ENCODE results near the gene MAT2A. TPM values are rescaled to one million over a fixed set of nuclear protein-coding genes. Genes with fewer than 3 reads are reported as not detected.

The MAT2A gene
- total and polyA plus RNA-seq, 10 of the 15 experiments (the other 5 are each of a cell fraction or from before 2014, with no cell fraction given) = 97.6 to 408 (median 290) TPM

DNA sequence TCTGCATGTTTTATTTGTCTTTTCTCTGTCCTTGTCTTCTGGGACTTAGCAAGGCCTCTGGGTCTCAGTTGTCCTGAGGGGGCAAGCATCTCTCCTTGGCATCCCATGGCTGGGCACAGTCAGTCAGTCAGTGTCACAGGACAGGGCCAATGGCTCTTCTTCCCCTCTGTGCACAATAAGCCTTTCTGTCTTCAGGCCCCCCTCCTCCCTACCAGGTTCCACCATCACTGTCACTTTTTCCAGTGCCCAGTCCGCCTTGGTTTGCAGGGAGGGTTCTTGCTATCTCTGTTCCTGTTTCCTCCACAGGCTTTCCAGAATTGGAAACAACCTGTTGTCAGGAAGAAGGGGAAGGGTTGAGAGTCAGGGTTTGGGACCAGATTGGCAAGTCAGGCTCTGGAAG, 43.5 kb downstream of the MAT2A start:
- no peak for DNase-seq (ENCODE audit: low read depth, low spot score)
- no peak overlapping the region for H3K4me3 ChIP-seq
- no peak overlapping the region for H3K27ac ChIP-seq (ENCODE audit: control insufficient read depth, insufficient read depth)
- ATAC-seq = no peak
- H2AFZ ChIP-seq (ENCODE audit: control insufficient read depth, low read depth, low read length) = no peak overlapping the region
- intact Hi-C loops (cut with micrococcal nuclease; ENCODE audit: unreplicated experiment) (no loop called here), in situ Hi-C loops (cut with MboI) (no loop called here)
- SMC1A ChIA-PET (ENCODE audit: uncharacterized antibody, unreplicated experiment) = interaction anchor here (1.4 kb wide), 1 partner anchor 12 kb away, joined by 6 read pairs; no protein-coding TSS in a partner anchor
- H3K36me3 ChIP-seq (ENCODE audit: control insufficient read depth in 2 of 2, insufficient read depth in 2 of 2, low read length in 1 of 2) = peaks cover 0 to 6% of the 10 kb centered on the region in 2 experiments; a peak in 2 of 4 replicates
- POLR2A ChIA-PET = no interaction called here
- FAIRE-seq = no peak
- H3K4me2 ChIP-seq (ENCODE audit: control insufficient read depth, insufficient read depth) = no peak overlapping the region
- RAD21 ChIA-PET (ENCODE audit: unreplicated experiment) = no interaction called here
- BruUV-seq (replicated peaks) = no TSS peak
- CTCF ChIA-PET = interaction anchor here (0.9 kb wide), 1 partner anchor 125 kb away, joined by 3 read pairs; no protein-coding TSS in a partner anchor
- no peaks in the 10 kb centered on the region for H3K9me3 ChIP-seq (replicated peaks; ENCODE audit: control insufficient read depth, insufficient read depth, low read length)
- WGBS (ENCODE audit: insufficient coverage, insufficient replicate concordance, low lambda C conversion rate, missing lambda C conversion rate) = 88% methylated on average over 1 of the region's 1 CpG
- H3K79me2 ChIP-seq (ENCODE audit: control insufficient read depth, insufficient read depth, low read length) = peaks cover 26% of the 10 kb centered on the region
- peaks cover 33% of the 10 kb centered on the region for H3K4me1 ChIP-seq (ENCODE audit: control insufficient read depth, insufficient read depth, low read length)
- H4K20me1 ChIP-seq (ENCODE audit: control insufficient read depth, insufficient read depth) = no peaks in the 10 kb centered on the region
- H3K27me3 ChIP-seq (replicated peaks in 1 of 2; ENCODE audit: control insufficient read depth in 2 of 2, insufficient read depth in 2 of 2, low read length in 1 of 2) = no peaks in the 10 kb centered on the region
- TF ChIP-seq RCOR1 (conservative IDR thresholded peaks at IDR 0.05; ENCODE audit: low read depth, low read length) = no peak
- no peak for TF ChIP-seq RELB (IDR thresholded peaks at IDR 0.05; ENCODE audit: low read depth)
- no peak for TF ChIP-seq KLF5 (IDR thresholded peaks at IDR 0.05; ENCODE audit: partially characterized antibody)
- TF ChIP-seq EZH2 (IDR thresholded peaks at IDR 0.05; ENCODE audit: borderline replicate concordance, control insufficient read depth, low read depth, low read length) = no peak
- TF ChIP-seq MTA2 (IDR thresholded peaks at IDR 0.05; ENCODE audit: low read depth) = no peak
- TF ChIP-seq CHD2 (IDR thresholded peaks at IDR 0.05; ENCODE audit: borderline replicate concordance, low read depth, low read length) = no peak
- no peak for TF ChIP-seq MEF2B (IDR thresholded peaks at IDR 0.05; ENCODE audit: partially characterized antibody, poor library complexity, severe bottlenecking)
- no peak for TF ChIP-seq SIN3A (IDR thresholded peaks at IDR 0.05; ENCODE audit: low read depth, low read length)
- TF ChIP-seq BACH1 (IDR thresholded peaks at IDR 0.05; ENCODE audit: borderline replicate concordance) = no peak
- TF ChIP-seq EED (IDR thresholded peaks at IDR 0.05; ENCODE audit: low read depth) = no peak
- no peak for TF ChIP-seq CBFB (IDR thresholded peaks at IDR 0.05; ENCODE audit: low read depth)
- H3K9ac ChIP-seq (ENCODE audit: control insufficient read depth, insufficient read depth, low read length) = no peak overlapping the region
